H1 (cell line): ENCODE measurements around the gene MX1. TPM values are rescaled to one million over a fixed set of nuclear protein-coding genes. Genes with fewer than 3 reads are reported as not detected.

ENCODE experiments used
- CTCF ChIA-PET: fragments of 300-600 bp; sonication (Branson Sonifier 250); formaldehyde crosslinking; loops from one replicate; lab custom pipeline; 2021; ENCODE audit not compliant: partially characterized antibody; lab: Charles Lee
- POLR2A ChIA-PET: fragments of 300-600 bp; sonication (Branson Sonifier 250); formaldehyde crosslinking; loops from one replicate; lab custom pipeline; 2021; ENCODE audit warnings: inconsistent platforms; ENCODE audit not compliant: partially characterized antibody; lab: Charles Lee
- DNase-seq, 2 experiments: peaks; one replicate each; pipeline versions ENCODE4 v3.0.0 to v3.0.0-alpha.2; 2010 to 2022; ENCODE audit warnings: low spot score in 2 of 2, low read depth in 1 of 2, mixed read lengths in 1 of 2
- FAIRE-seq: peaks from 2 replicates; lab custom pipeline; 2011; peaks lifted over from hg19 to GRCh38; lab: Jason Lieb, UNC
- H2AFZ ChIP-seq: 2 replicates; pipeline ENCODE4 v1.8.1; 2012; ENCODE audit warnings: low read length, inconsistent platforms
- H2AK5ac ChIP-seq: 2 replicates; pipeline ENCODE4 v1.6.1; 2013; ENCODE audit warnings: low read depth, low read length
- H2BK120ac ChIP-seq: replicated peaks from 2 replicates; pipeline ENCODE3; 2013; ENCODE audit warnings: low read depth, low read length, inconsistent platforms
- H2BK12ac ChIP-seq: 2 replicates; pipeline ENCODE4 v1.6.1; 2013; ENCODE audit warnings: low read depth, low read length
- H2BK15ac ChIP-seq: 2 replicates; pipeline ENCODE4 v1.6.1; 2013; ENCODE audit warnings: low read length
- H2BK20ac ChIP-seq: 2 replicates; pipeline ENCODE4 v1.6.1; 2013; ENCODE audit warnings: low read length
- H2BK5ac ChIP-seq: 2 replicates; pipeline ENCODE4 v1.6.1; 2013; ENCODE audit warnings: low read depth, low read length
- H3K14ac ChIP-seq: 2 replicates; pipeline ENCODE4 v1.6.1; 2013; ENCODE audit warnings: inconsistent platforms; ENCODE audit not compliant: insufficient read length
- H3K18ac ChIP-seq: 2 replicates; pipeline ENCODE4 v1.6.1; 2013; ENCODE audit warnings: low read length; ENCODE audit errors: extremely low read depth
- H3K23ac ChIP-seq: 2 replicates; pipeline ENCODE4 v1.6.1; 2013; ENCODE audit warnings: inconsistent platforms; ENCODE audit not compliant: insufficient read length
- H3K23me2 ChIP-seq: 2 replicates; pipeline ENCODE4 v1.6.1; 2013; ENCODE audit warnings: low read depth, low read length
- H3K27ac ChIP-seq: 2 replicates; pipeline ENCODE4 v1.6.1; 2011; ENCODE audit warnings: low read depth, low read length, inconsistent platforms
- H3K27me3 ChIP-seq, 4 experiments: replicated peaks in 1 of 4; 1 replicate in 1 of 4; 2 replicates in 3 of 4; pipeline versions ENCODE4 v1.6.1 to v1.8.1; 2011 to 2013; ENCODE audit warnings: low read length in 3 of 4, mild to moderate bottlenecking in 3 of 4, inconsistent platforms in 2 of 4, mixed read lengths in 2 of 4, moderate library complexity in 1 of 4; ENCODE audit not compliant: control insufficient read depth in 3 of 4, insufficient read depth in 3 of 4; ENCODE audit errors: extremely low read depth in 1 of 4
- H3K36me3 ChIP-seq, 4 experiments: 2 replicates each; pipeline versions ENCODE4 v1.6.1 to v1.8.1; 2011 to 2013; ENCODE audit warnings: mild to moderate bottlenecking in 4 of 4, low read length in 3 of 4, moderate library complexity in 2 of 4, control low read depth in 1 of 4, inconsistent platforms in 1 of 4; ENCODE audit not compliant: insufficient read depth in 4 of 4, control insufficient read depth in 2 of 4
- H3K4ac ChIP-seq: replicated peaks from 2 replicates; pipeline ENCODE3; 2013; ENCODE audit warnings: low read length, low read depth, mixed read lengths, inconsistent platforms; ENCODE audit not compliant: insufficient read length
- H3K4me1 ChIP-seq, 4 experiments: replicated peaks in 1 of 4; 1 replicate in 1 of 4; 2 replicates in 3 of 4; pipeline versions ENCODE4 v1.6.1 to v1.8.1; 2011 to 2013; ENCODE audit warnings: low read length in 3 of 4, inconsistent platforms in 2 of 4, mixed read lengths in 1 of 4; ENCODE audit not compliant: insufficient read depth in 4 of 4, control insufficient read depth in 3 of 4
- H3K4me2 ChIP-seq, 2 experiments: 2 replicates each; pipeline versions ENCODE4 v1.6.1 to v1.8.1; 2011 to 2013; ENCODE audit warnings: low read depth in 2 of 2, low read length in 2 of 2, control low read depth in 1 of 2, inconsistent platforms in 1 of 2, mild to moderate bottlenecking in 1 of 2; ENCODE audit not compliant: insufficient read depth in 1 of 2
- H3K4me3 ChIP-seq, 4 experiments: fragments of 200-600, 300-600 bp in 1 of 4; sonication (generic), shearing (Covaris generic), sonication (Bioruptor Twin) in 1 of 4; 2 replicates each; pipeline versions ENCODE4 v1.5.1 to v1.8.1; 2011 to 2016; ENCODE audit warnings: low read length in 4 of 4, low read depth in 3 of 4, control low read depth in 2 of 4, inconsistent platforms in 2 of 4, mild to moderate bottlenecking in 2 of 4, mixed read lengths in 1 of 4, moderate library complexity in 1 of 4; ENCODE audit not compliant: insufficient read depth in 2 of 4; ENCODE audit errors: extremely low read depth in 1 of 4
- H3K56ac ChIP-seq: replicated peaks from 2 replicates; pipeline ENCODE3; 2013; ENCODE audit warnings: low read depth, mild to moderate bottlenecking, mixed read lengths, low read length, inconsistent platforms; ENCODE audit not compliant: insufficient read length
- H3K79me1 ChIP-seq: 2 replicates; pipeline ENCODE4 v1.6.1; 2013; ENCODE audit warnings: low read depth, low read length, control low read depth
- H3K79me2 ChIP-seq, 2 experiments: 2 replicates each; pipeline versions ENCODE4 v1.6.1 to v1.8.1; 2012 to 2013; ENCODE audit warnings: low read length in 2 of 2, mild to moderate bottlenecking in 2 of 2, inconsistent platforms in 1 of 2; ENCODE audit not compliant: insufficient read depth in 2 of 2, control insufficient read depth in 1 of 2
- H3K9ac ChIP-seq, 4 experiments: replicated peaks in 1 of 4; 1 replicate in 1 of 4; 2 replicates in 3 of 4; pipeline versions ENCODE4 v1.6.1 to v1.8.1; 2011 to 2013; ENCODE audit warnings: low read depth in 3 of 4, low read length in 3 of 4, control low read depth in 2 of 4, mild to moderate bottlenecking in 2 of 4, moderate library complexity in 2 of 4, inconsistent platforms in 1 of 4; ENCODE audit errors: extremely low read depth in 1 of 4
- H3K9me3 ChIP-seq, 2 experiments: 2 replicates each; pipeline versions ENCODE4 v1.6.1 to v1.8.1; 2012 to 2013; ENCODE audit warnings: mild to moderate bottlenecking in 2 of 2, moderate library complexity in 2 of 2, control low read depth in 1 of 2, inconsistent platforms in 1 of 2, low read depth in 1 of 2, low read length in 1 of 2, mixed read lengths in 1 of 2; ENCODE audit not compliant: insufficient read depth in 2 of 2
- H4K20me1 ChIP-seq, 2 experiments: replicated peaks in 1 of 2; 2 replicates each; pipeline versions ENCODE3 to v1.8.1; 2011 to 2013; ENCODE audit warnings: inconsistent platforms in 2 of 2, low read length in 2 of 2, mild to moderate bottlenecking in 1 of 2; ENCODE audit not compliant: insufficient read depth in 2 of 2, control insufficient read depth in 1 of 2
- H4K5ac ChIP-seq: 2 replicates; pipeline ENCODE4 v1.6.1; 2013; ENCODE audit warnings: low read length, low read depth, mixed read lengths, inconsistent platforms; ENCODE audit not compliant: insufficient read length
- H4K8ac ChIP-seq: 2 replicates; pipeline ENCODE4 v1.8.0; 2013; ENCODE audit warnings: mild to moderate bottlenecking, moderate library complexity, low read length, inconsistent platforms; ENCODE audit not compliant: insufficient read depth; ENCODE audit errors: extremely low read depth
- H4K91ac ChIP-seq: replicated peaks from 2 replicates; pipeline ENCODE3; 2013; ENCODE audit warnings: low read length, mixed read lengths, inconsistent platforms; ENCODE audit not compliant: insufficient read length
- ATF2 ChIP-seq: IDR thresholded peaks from 2 replicates; pipeline ENCODE4 v1.6.1; 2012; ENCODE audit warnings: low read length, inconsistent platforms
- EGR1 ChIP-seq: IDR thresholded peaks from 2 replicates; pipeline ENCODE4 v1.6.1; 2011; ENCODE audit warnings: low read depth, low read length, borderline replicate concordance
- FOSL1 ChIP-seq: IDR thresholded peaks from 2 replicates; pipeline ENCODE4 v1.6.1; 2011; ENCODE audit warnings: mild to moderate bottlenecking, low read depth, low read length, moderate library complexity; ENCODE audit not compliant: insufficient read depth
- GTF2F1 ChIP-seq: IDR thresholded peaks from 2 replicates; pipeline ENCODE4 v1.6.1; 2012; ENCODE audit warnings: low read depth, low read length, improper control_type of control experiment, borderline replicate concordance
- HDAC2 ChIP-seq, 2 experiments: fragments of 300-600 bp in 1 of 2; sonication (generic) in 1 of 2; IDR thresholded peaks; 2 replicates each; pipeline ENCODE4 v1.6.1; 2011 to 2012; ENCODE audit warnings: low read depth in 2 of 2, low read length in 2 of 2, mild to moderate bottlenecking in 2 of 2, moderate library complexity in 2 of 2, borderline replicate concordance in 1 of 2, inconsistent platforms in 1 of 2
- JUND ChIP-seq: IDR thresholded peaks from 2 replicates; pipeline ENCODE4 v1.6.1; 2011; ENCODE audit warnings: mild to moderate bottlenecking, improper control_type of control experiment, low read length
- KDM1A ChIP-seq: fragments of 200-600, 300-600 bp; sonication (generic); IDR thresholded peaks from 2 replicates; pipeline ENCODE4 v1.7.1; 2016; ENCODE audit warnings: mild to moderate bottlenecking, low read length, borderline replicate concordance
- NRF1 ChIP-seq: IDR thresholded peaks from 2 replicates; pipeline ENCODE4 v1.6.1; 2011; ENCODE audit warnings: mild to moderate bottlenecking, low read depth, low read length, improper control_type of control experiment
- RFX5 ChIP-seq: IDR thresholded peaks from 2 replicates; pipeline ENCODE4 v1.6.1; 2011; ENCODE audit warnings: low read depth, low read length, improper control_type of control experiment, borderline replicate concordance
- SIN3A ChIP-seq, 2 experiments: IDR thresholded peaks in 1 of 2; conservative IDR thresholded peaks in 1 of 2; 2 replicates each; pipeline ENCODE4 v1.6.1; 2011 to 2012; ENCODE audit warnings: low read length in 2 of 2, improper control_type of control experiment in 1 of 2, low read depth in 1 of 2, mild to moderate bottlenecking in 1 of 2
- SP1 ChIP-seq: IDR thresholded peaks from 2 replicates; pipeline ENCODE4 v1.6.1; 2011; ENCODE audit warnings: low read depth, low read length
- SP2 ChIP-seq: IDR thresholded peaks from 2 replicates; pipeline ENCODE4 v1.6.1; 2012; ENCODE audit warnings: mild to moderate bottlenecking, low read length, inconsistent platforms
- WGBS, 2 experiments: shearing (Covaris generic) in 1 of 2; methylation state at CpG; one replicate each; pipeline versions ENCODE4 v1.1.6 to v1.1.7; 2013 to 2015; ENCODE audit warnings: low lambda C conversion rate in 2 of 2, mixed read lengths in 2 of 2, inconsistent platforms in 1 of 2, low coverage in 1 of 2, missing lambda C conversion rate in 1 of 2; ENCODE audit not compliant: insufficient replicate concordance in 2 of 2, insufficient coverage in 1 of 2, insufficient read length in 1 of 2; ENCODE audit errors: extremely low coverage in 1 of 2, missing lambda C conversion rate in 1 of 2; 5-methylcytosine and 5-hydroxymethylcytosine counted together
- polyA plus RNA-seq, 7 experiments: library from polyadenylated mRNA; depleted of rRNA in 3 of 7; stranded (reverse) in 5 of 7; unstranded in 2 of 7; fragments of >200 nt in 5 of 7; fragments of 200-250 nt in 2 of 7; gene quantifications; 1 replicate in 5 of 7; 2 replicates in 1 of 7; 4 replicates in 1 of 7; pipeline versions ENCODE4 v1.2.1 to v1.2.3, GENCODE V29; 2011 to 2013; ENCODE audit warnings: missing spikeins in 2 of 7, mixed read lengths in 2 of 7
- total RNA-seq: library from RNA; stranded (reverse); fragmentation: NEBNext Ultra II Directional; extraction: Animal tissue kit (Norgen Biotek cat#: 25700); gene quantifications from 2 replicates; pipeline ENCODE4 v1.2.1, GENCODE V29; 2021

MX1 gene
- total and polyA plus RNA-seq, 2 of the 8 experiments (the other 6 are each of a cell fraction or from before 2014, with no cell fraction given) = 3.8 to 5.7 TPM

DNA sequence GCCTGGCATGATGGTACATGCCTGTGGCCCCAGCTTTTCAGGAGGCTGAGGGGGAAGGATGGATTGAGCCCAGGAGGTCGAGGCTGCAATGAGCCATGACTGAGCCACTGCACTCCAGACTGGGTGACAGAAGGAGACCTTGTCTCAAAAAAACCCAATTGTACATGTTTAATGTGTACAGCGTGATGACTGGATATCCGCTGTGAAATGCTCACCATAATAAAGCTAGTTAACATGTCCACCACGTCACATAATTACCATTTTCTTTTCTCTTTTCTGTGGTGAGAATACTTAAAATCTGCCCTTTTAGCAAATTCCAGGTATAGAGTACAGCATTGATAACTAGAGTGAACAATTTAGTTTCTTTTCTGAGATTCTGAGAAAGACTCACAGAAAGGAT lies 57.9 kb downstream of the MX1 start:
- Histone ChIP-seq H3K36me3 (peaks cover 0 to 8% (median under 1%) of the 10 kb centered on the region in 4 experiments; a peak in 3 of 8 replicates), H2BK20ac (no peak overlapping the region), H4K20me1 (no peaks in the 10 kb centered on the region), H3K27me3 (no peaks in the 10 kb centered on the region), H3K27ac (no peak overlapping the region), H2BK5ac (no peak overlapping the region), H3K79me1 (no peaks in the 10 kb centered on the region), H3K79me2 (no peaks in the 10 kb centered on the region), H3K56ac (no peak overlapping the region), H3K4me1 (peaks cover 6 to 14% (median 8%) of the 10 kb centered on the region in 4 experiments), H3K23me2 (peaks cover 1% of the 10 kb centered on the region; the same call in 1 of the 2 replicates), H3K4me2 (no peak overlapping the region), H2AFZ (no peak overlapping the region), H3K9ac (no peak overlapping the region), H3K9me3 (no peaks in the 10 kb centered on the region), H4K8ac (no peak overlapping the region), H3K4me3 (no peak overlapping the region), H3K14ac (no peak overlapping the region), H2BK120ac (no peak overlapping the region), H4K5ac (no peak overlapping the region), H3K4ac (no peak overlapping the region), H3K23ac (no peak overlapping the region), H4K91ac (no peak overlapping the region), H2BK15ac (no peak overlapping the region), H2BK12ac (no peak overlapping the region), H3K18ac (no peak overlapping the region), H2AK5ac (no peak overlapping the region)
- 87% methylated on average over 4 of the region's 4 CpGs; no CpG with 5 or more reads in 1 of the 2 experiments for WGBS, 2 experiments
- POLR2A ChIA-PET = interaction anchor here (1.1 kb wide), 1 partner anchor 8 kb away, joined by 3 read pairs; no protein-coding TSS in a partner anchor
- DNase-seq (no peak), FAIRE-seq (no peak)
- CTCF ChIA-PET = interaction anchor here (0.9 kb wide), 1 partner anchor 201 kb away, joined by 3 read pairs; no protein-coding TSS in a partner anchor
- no peak for TF ChIP-seq SP1
- TF ChIP-seq GTF2F1 = no peak
- no peak for TF ChIP-seq KDM1A
- TF ChIP-seq NRF1 = no peak
- no peak for TF ChIP-seq RFX5
- no peak for TF ChIP-seq EGR1
- no peak for TF ChIP-seq FOSL1
- no peak for TF ChIP-seq HDAC2 (IDR thresholded peaks at IDR 0.05; ENCODE audit: borderline replicate concordance in 1 of 2, low read depth in 2 of 2, low read length in 2 of 2)
- no peak for TF ChIP-seq SP2
- no peak for TF ChIP-seq ATF2
- no peak for TF ChIP-seq SIN3A (conservative IDR thresholded peaks at IDR 0.05 in 1 of 2, IDR thresholded peaks at IDR 0.05 in 1 of 2; ENCODE audit: low read depth in 1 of 2, low read length in 2 of 2)
- TF ChIP-seq JUND = no peak
